NOMO-1 treated with dmso at 0.1 percent for 144 hours (cell line): ENCODE data around the gene SRM.
"Not testable (repeated sequence)": the region's sequence is repeated elsewhere in the genome, so short reads cannot be mapped to it uniquely, and the experiment has no call there.

Experiments
- DNase-seq: peaks from one replicate; lab custom pipeline; 2025; ENCODE audit not compliant: unreplicated experiment; lab: John Stamatoyannopoulos, UW

SRM gene

GRCh38 chr1:11059968-11060830 lies at the start of gene SRM:
TSS of gene SRM (minus strand) at chr1:11060018. CDS start at chr1:11059943, 75 bp downstream.
- peak; percentile 87 for DNase-seq

GRCh38 chr1:11109047-11109760 lies 49.4 kb upstream of the SRM start:
- no peak for DNase-seq

DNA sequence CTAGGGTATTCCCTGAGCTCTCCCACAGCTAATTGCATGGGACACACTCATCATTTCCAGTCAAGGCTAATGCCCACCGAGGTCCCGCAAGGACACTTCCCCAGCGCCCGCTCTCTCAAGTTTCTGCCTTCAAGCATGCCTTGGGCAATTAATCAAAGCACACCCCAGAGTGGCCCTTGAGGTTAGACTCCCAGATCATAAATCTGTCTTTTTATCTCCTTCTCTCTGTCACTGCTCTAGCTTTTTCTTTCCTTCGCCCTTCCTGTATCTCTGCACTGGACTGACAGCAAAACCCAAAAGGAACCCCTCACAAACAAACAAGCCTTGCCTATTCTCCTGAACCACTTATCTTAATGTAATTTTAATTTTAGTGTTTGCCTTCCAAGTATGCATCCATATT lies 47.8 kb upstream of the SRM start:
- DNase-seq, result no peak

DNA sequence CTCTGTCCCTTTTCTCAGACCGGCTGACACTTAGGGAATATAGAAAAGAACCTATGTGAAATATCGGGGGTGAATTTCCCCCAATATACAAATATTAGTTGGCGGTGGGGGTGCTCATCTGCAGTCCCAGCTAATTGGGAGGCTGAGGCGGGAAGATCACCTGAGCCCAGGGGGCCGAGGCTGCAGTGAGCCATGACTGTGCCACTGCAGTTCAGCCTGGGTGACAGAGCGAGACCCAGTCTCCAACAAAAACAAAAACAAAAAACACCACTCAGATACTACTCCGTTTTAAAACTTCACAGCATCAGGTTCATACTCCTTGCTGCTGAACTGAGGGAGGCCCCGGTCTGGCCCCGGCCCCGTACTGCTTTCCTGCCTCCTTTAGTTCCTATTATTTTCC lies 45.8 kb upstream of the SRM start:
- DNase-seq, result no peak

GRCh38 chr1:11101347-11101746 lies 41.5 kb upstream of the SRM start:
- DNase-seq, result no peak

DNA sequence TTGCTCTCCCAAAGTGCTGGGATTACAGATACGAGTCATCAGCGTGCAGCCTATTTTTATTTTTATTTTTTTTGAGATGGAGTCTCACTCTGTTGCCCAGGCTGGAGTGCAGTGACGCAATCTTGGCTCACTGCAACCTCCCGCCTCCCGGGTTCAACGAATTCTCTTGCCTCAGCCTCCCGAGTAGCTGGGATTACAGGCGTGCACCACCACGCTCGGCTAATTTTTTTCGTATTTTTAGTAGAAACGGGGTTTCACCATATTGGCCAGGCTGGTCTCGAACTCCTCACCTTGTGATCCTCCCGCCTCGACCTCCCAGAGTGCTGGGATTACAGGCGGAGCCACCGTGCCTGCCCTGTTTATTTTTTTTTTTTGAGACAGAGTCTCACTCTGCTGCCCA lies 41.0 kb upstream of the SRM start:
- not testable (repeated sequence) for DNase-seq

- DNase-seq, result no peak
Observed at GRCh38 chr1:11100149-11100493, 40.3 kb upstream of the SRM start.

- peak; percentile 80 for DNase-seq
Observed at GRCh38 chr1:11099310-11100148, 39.7 kb upstream of the SRM start, which contains the start of gene EXOSC10. TSS of gene EXOSC10 (minus strand) at chr1:11099869. CDS start at chr1:11099831, 38 bp downstream.

DNA sequence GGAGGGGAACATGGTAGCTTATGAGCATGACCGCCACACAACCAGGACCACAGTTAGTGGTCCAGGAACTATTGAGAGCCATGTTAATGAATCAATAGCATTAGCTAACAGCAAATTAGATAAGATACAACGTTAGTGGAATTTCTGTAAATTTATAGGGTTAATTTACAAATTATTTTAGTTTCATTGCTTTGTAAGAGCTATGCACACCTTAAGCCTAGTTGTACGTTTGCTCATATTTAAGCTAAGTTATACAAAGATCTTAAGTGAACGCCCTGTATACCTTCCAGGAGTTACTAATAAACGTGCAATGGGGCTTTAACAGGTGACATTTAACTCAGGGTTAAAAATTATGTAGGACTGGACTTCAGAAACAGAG lies 39.1 kb upstream of the SRM start:
- no peak for DNase-seq

- DNase-seq, result not testable (repeated sequence)
Observed at GRCh38 chr1:11083784-11084183, 24.0 kb upstream of the SRM start.

GRCh38 chr1:11080931-11081330 lies 21.1 kb upstream of the SRM start:
- no peak for DNase-seq

DNA sequence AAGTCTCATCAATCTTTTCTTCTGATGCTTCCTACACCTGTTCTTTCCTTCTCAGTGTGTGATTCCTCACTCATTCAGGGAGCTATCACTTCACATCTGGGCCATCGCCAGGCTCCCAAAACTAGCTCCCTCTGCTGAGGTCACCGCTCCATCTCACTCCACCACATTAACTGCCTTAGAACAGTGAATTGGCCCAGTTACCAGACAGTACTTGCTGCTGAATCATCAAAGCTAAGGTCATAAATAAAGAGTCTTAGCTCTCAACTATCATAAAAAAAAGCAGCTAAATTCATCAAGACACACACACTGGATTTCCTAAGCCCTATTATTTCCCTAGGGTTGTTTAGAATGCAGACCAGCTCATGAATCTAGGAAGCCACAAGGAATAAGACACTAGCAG lies 18.8 kb upstream of the SRM start:
- DNase-seq, result no peak

DNA sequence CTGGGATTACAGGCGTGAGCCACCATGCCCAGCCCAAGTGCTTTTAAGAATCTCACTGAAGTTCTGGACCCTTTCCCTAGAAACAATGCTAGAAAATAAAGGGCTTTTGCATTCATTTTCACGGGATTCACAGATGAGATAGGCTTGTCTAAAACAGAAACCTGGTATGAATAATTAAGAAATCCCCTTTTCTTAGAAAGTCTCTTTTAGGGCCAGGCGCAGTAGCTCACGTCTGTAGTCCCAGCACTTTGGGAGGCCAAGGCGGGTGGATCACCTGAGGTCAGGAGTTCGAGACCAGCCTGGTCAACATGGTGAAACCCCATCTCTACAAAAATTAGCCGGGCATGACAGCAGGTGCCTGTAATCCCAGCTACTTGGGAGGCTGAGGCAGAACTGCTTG lies 13.6 kb upstream of the SRM start:
- DNase-seq, result not testable (repeated sequence)

DNA sequence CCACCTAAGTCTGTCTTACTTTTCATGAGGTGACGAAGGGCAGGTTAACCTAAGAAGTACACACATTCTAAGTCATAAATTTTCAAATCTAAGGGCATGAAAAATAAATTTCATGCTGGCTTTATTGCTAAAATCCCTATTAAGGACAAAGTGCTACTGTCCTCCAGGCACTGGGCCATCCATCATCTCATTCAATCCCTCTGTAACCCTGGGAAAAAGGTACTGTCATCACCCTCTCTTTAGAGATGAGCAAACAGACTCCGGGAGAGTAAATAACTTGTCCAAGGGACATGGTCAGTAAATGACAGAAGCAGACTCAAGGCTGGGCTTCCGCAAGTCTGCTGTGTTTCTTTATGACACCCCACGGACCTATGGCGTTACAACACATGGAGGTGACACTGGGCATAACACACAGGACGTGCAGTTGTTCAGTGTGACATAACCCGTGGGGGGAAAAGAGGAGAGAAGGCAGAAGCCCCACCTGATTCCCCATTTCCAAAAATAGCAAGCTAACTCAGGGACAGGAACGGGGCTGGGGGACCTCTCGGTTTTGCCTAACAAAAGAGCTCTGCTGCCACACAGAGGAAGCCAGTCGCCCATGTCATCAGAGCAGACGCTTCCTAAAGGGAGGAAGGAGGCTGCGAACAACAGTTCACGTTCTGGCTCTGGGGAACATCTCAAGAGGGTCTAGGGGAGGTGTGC lies 12.5 kb upstream of the SRM start:
- no peak for DNase-seq

- DNase-seq, result no peak
Observed at GRCh38 chr1:11071463-11072215, 11.8 kb upstream of the SRM start.

GRCh38 chr1:11070876-11071275 lies 11.1 kb upstream of the SRM start:
- no peak for DNase-seq

GRCh38 chr1:11068600-11069473 lies 9.0 kb upstream of the SRM start:
- DNase-seq, result no peak

DNA sequence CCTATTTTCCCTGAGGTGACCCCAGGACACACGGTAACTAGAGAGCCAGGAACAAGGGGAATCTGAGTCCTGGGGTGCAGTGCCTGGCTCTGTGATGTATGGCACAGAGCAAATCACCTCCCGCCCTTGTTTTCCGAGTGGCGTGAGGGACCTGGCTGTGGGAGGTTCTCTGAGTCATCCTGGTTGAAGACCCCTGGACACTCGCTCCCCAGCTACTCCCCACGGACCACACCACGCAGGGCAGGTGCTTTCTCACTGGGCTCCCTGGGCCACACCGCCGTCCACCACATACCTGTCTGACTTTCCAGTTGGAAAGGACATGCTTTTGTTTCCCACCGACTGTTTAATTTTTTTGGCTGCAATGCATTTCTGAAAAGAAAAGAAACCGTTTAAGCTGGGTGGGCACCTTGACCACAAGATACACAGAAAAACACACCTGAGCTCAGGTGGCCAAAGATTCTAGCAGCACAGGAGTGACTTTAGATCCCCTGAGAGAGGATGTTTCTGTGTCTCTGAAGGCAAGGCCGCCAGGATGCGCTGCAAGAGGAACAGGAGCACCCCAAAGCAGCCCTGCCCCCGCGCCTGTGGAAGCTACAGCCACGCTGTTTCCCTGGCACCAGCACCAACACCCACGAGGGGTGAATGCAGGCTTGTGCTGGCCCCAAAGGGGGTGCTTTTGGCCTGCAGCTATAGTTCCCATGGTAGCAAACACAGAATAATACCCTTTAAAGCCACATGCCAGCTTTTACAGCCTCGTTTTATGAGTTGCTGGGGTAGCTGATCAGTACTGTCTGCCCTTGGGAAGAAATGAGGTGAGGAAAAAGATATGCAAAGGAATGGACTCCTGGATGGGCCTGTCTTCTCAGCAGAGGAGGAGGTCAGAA lies 8.1 kb upstream of the SRM start:
- no peak for DNase-seq
